Measurements from ENCODE around the gene BAIAP2L2.

DNA sequence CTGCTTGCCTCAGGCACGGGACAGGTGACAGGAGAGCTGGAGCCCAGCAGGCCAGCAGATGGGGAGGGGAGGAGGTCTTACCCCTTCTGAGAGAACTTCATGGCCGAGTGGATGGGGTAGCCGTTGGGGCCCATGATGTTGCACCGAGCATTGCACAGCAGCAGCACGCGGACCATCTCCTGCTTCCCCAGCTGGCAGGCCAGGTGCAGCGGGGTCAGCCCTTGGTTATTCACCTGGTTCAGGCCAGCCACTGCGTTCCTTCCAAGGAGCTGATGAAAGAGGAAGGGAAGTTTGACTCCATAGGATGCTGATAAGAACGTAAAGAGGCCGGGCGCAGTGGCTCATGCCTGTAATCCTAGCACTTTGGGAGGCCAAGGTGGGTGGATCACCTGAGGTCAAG is 29.4 kb upstream of the BAIAP2L2 start:
- no peak for TF ChIP-seq POLR2A (IDR thresholded peaks at IDR 0.05; ENCODE audit: low read length)
- TF ChIP-seq GATA1 (IDR thresholded peaks at IDR 0.05; ENCODE audit: low read depth, low read length): no peak
